ENCODE results near the gene RTL1.

Gene RTL1

DNA sequence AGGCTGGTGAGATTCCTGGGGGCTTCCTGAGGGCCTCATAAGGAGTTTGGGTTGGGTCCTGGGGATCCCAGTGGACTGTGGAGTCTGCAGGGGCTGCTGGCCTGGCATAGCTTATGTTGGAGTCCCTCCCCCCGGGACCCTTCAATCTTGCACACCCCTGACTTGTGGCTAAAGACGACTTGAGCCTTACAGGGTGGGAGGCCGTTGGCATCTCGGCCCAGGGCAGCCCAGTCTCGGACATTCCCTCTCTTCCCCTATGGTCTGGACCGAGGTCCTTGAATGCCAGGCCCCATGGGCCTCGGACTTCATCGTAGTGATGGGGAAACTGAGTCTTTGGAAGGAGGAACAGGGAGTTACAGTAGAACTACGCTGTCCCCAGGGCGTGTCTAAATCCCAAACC is 12.5 kb downstream of the RTL1 start:
- Histone ChIP-seq H3K4me3 (ENCODE audit: low read depth in 1 of 2, low read length in 2 of 2) (no peak overlapping the region), H3K27me3 (ENCODE audit: control insufficient read depth in 1 of 2, insufficient read depth in 2 of 2, low read length in 2 of 2) (no peaks in the 10 kb centered on the region)

DNA sequence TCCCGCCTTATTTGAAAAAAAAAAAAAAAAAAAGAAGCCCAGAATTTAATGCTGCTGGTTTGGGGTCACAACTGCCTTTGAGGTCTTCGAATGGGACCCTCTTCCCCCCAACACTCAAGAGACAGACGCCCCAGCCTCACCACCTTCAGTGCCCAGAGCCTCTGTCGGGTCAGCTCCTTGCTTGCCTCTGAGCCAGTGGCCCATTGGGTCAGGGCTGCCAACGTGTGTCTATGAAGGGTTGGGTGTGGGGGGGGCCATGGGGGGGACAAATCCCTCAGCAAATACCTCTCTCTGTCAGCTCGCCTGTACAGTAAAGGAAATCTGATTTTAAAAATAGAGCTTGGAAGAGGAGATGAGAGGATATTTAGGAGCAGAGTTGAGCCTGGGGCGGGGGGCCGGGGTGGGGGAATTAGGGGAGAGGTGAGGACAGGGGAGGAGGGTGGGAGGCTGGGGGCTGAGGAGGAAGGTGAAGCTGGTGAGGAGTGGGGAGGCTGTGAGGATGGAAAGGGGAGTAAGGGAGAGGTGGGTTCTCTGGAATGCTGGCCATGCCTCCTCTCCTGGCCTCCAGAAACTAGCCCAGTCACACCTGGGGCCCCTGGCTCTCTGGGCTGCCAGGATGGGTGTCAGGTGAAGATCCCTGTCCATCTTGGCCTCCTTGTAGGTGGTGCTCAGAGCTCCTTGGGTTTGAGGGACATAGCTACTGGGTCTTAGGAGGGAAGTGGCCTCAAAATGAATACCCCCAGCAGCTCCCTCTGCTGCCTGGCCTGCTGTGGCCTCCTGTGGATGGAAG is 13.3 kb downstream of the RTL1 start:
- H3K36me3 ChIP-seq (ENCODE audit: control insufficient read depth in 1 of 2, insufficient read depth in 2 of 2, low read length in 2 of 2) = no peaks in the 10 kb centered on the region
- no peaks in the 10 kb centered on the region for H3K27me3 ChIP-seq (ENCODE audit: control insufficient read depth in 1 of 2, insufficient read depth in 2 of 2, low read length in 2 of 2)
- no peak overlapping the region for H3K27ac ChIP-seq (ENCODE audit: low read depth, low read length)
- no peak overlapping the region for H3K4me3 ChIP-seq (ENCODE audit: low read depth in 1 of 2, low read length in 2 of 2)
- no peak overlapping the region for H3K9ac ChIP-seq (ENCODE audit: low read depth in 1 of 2, low read length in 2 of 2)
- H3K9me3 ChIP-seq (ENCODE audit: control insufficient read depth in 1 of 2, low read length in 2 of 2) = no peaks in the 10 kb centered on the region
- H3K4me1 ChIP-seq (ENCODE audit: control insufficient read depth in 1 of 2, insufficient read depth in 2 of 2, low read length in 2 of 2) = no peaks in the 10 kb centered on the region

More for the DNA sequence above, 12.5 kb downstream of the RTL1 start:
- H3K27ac ChIP-seq (ENCODE audit: low read depth, low read length) = no peak overlapping the region
- no peak overlapping the region for H3K9ac ChIP-seq (ENCODE audit: low read depth in 1 of 2, low read length in 2 of 2)
- H3K9me3 ChIP-seq (ENCODE audit: control insufficient read depth in 1 of 2, low read length in 2 of 2) = no peaks in the 10 kb centered on the region
- H3K4me1 ChIP-seq (ENCODE audit: control insufficient read depth in 1 of 2, insufficient read depth in 2 of 2, low read length in 2 of 2) = no peaks in the 10 kb centered on the region
- H3K36me3 ChIP-seq (ENCODE audit: control insufficient read depth in 1 of 2, insufficient read depth in 2 of 2, low read length in 2 of 2) = no peaks in the 10 kb centered on the region

- H3K9ac ChIP-seq (ENCODE audit: low read depth in 1 of 2, low read length in 2 of 2) = no peak overlapping the region
- H3K9me3 ChIP-seq (ENCODE audit: control insufficient read depth in 1 of 2, low read length in 2 of 2) = no peaks in the 10 kb centered on the region
- no peak overlapping the region for H3K4me3 ChIP-seq (ENCODE audit: low read depth in 1 of 2, low read length in 2 of 2)
- no peak overlapping the region for H3K27ac ChIP-seq (ENCODE audit: low read depth, low read length)
- H3K4me1 ChIP-seq (ENCODE audit: control insufficient read depth in 1 of 2, insufficient read depth in 2 of 2, low read length in 2 of 2) = no peaks in the 10 kb centered on the region
- H3K27me3 ChIP-seq (ENCODE audit: control insufficient read depth in 1 of 2, insufficient read depth in 2 of 2, low read length in 2 of 2) = no peaks in the 10 kb centered on the region
- no peaks in the 10 kb centered on the region for H3K36me3 ChIP-seq (ENCODE audit: control insufficient read depth in 1 of 2, insufficient read depth in 2 of 2, low read length in 2 of 2)
These were observed 13.9 kb downstream of the RTL1 start for GRCh38 chr14:100889641-100890040.

GRCh38 chr14:100888789-100889315 is 14.7 kb downstream of the RTL1 start:
- Histone ChIP-seq H3K9ac (ENCODE audit: low read depth in 1 of 2, low read length in 2 of 2) (no peak overlapping the region), H3K9me3 (ENCODE audit: control insufficient read depth in 1 of 2, low read length in 2 of 2) (no peaks in the 10 kb centered on the region), H3K4me3 (ENCODE audit: low read depth in 1 of 2, low read length in 2 of 2) (no peak overlapping the region), H3K36me3 (ENCODE audit: control insufficient read depth in 1 of 2, insufficient read depth in 2 of 2, low read length in 2 of 2) (no peaks in the 10 kb centered on the region), H3K27me3 (ENCODE audit: control insufficient read depth in 1 of 2, insufficient read depth in 2 of 2, low read length in 2 of 2) (no peaks in the 10 kb centered on the region), H3K27ac (ENCODE audit: low read depth, low read length) (no peak overlapping the region), H3K4me1 (ENCODE audit: control insufficient read depth in 1 of 2, insufficient read depth in 2 of 2, low read length in 2 of 2) (no peaks in the 10 kb centered on the region)

DNA sequence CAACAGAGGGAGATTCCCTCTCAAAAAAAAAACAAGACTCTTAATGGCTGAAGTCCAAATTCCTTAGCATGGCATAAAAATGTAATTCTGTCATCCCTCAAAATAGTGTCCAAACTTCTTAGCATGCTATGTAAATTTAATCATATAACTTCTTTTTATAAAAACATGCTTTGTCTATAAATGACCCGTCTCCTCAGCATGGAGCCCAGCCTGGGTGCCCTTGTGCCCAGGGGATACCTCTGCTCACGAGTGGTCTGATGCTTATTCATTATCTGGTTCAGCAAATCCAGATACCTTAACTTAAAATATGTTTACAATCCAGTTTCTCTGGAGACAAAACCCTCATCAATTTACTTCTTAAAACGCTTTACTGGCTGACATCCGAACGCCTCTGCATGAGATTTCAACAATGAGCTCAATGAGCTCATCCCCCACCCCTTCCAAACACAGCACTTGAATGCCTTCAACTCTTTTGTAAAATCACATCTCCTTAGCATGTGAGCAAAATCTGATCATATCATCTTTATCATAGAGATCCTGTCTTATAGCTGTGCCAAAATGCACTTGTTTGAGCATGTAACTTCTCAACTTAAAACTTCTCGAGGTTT is 15.7 kb downstream of the RTL1 start:
- no peak overlapping the region for H3K9ac ChIP-seq (ENCODE audit: low read depth in 1 of 2, low read length in 2 of 2)
- H3K4me1 ChIP-seq (ENCODE audit: control insufficient read depth in 1 of 2, insufficient read depth in 2 of 2, low read length in 2 of 2) = no peaks in the 10 kb centered on the region
- H3K27ac ChIP-seq (ENCODE audit: low read depth, low read length) = no peak overlapping the region
- H3K9me3 ChIP-seq (ENCODE audit: control insufficient read depth in 1 of 2, low read length in 2 of 2) = no peaks in the 10 kb centered on the region
- no peaks in the 10 kb centered on the region for H3K27me3 ChIP-seq (ENCODE audit: control insufficient read depth in 1 of 2, insufficient read depth in 2 of 2, low read length in 2 of 2)
- no peaks in the 10 kb centered on the region for H3K36me3 ChIP-seq (ENCODE audit: control insufficient read depth in 1 of 2, insufficient read depth in 2 of 2, low read length in 2 of 2)
- no peak overlapping the region for H3K4me3 ChIP-seq (ENCODE audit: low read depth in 1 of 2, low read length in 2 of 2)

DNA sequence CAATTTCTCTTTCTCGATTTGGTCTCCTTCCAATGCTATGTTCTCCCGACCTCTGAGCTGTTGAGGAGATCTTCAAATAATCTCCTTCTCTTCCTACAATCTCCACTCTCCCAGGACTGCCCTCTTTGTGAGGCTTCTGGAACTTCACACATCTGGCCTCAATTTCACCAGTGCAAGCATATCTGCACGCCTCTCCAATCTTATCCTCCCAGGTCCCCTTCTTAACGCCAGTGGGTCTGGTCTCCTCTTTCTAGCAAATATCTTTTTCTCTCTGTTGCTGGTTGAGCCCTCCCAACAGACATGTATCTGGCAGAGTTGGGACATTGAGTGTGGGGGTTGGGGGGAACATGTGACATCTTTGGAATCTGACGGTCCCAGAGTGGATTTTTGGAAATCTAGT is 17.9 kb downstream of the RTL1 start:
- Histone ChIP-seq H3K4me3 (ENCODE audit: low read depth in 1 of 2, low read length in 2 of 2) (no peak overlapping the region), H3K9me3 (ENCODE audit: control insufficient read depth in 1 of 2, low read length in 2 of 2) (peaks cover 0 to 3% of the 10 kb centered on the region in 2 donors), H3K27me3 (ENCODE audit: control insufficient read depth in 1 of 2, insufficient read depth in 2 of 2, low read length in 2 of 2) (no peaks in the 10 kb centered on the region), H3K4me1 (ENCODE audit: control insufficient read depth in 1 of 2, insufficient read depth in 2 of 2, low read length in 2 of 2) (no peaks in the 10 kb centered on the region), H3K36me3 (ENCODE audit: control insufficient read depth in 1 of 2, insufficient read depth in 2 of 2, low read length in 2 of 2) (no peaks in the 10 kb centered on the region), H3K9ac (ENCODE audit: low read depth in 1 of 2, low read length in 2 of 2) (no peak overlapping the region), H3K27ac (ENCODE audit: low read depth, low read length) (no peak overlapping the region)

DNA sequence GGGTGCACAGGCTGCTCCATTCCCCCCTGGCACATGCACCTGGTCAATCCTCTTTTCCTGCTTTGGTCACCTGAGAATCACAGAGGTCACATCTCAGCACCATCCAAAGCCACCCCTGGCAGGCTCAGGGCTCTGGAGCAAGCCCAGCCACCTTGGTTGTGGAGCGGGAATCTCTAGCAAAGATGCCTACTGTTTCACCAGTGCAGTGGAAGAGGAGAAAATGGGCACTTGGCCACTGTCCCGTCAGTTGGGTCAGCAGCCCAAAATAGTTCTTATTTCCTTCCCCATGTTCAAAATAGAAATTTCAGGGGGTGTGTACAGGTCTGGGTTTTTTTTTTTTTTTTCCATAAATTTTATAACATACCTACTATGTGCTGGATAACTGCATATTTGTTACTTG is 18.3 kb downstream of the RTL1 start:
- Histone ChIP-seq H3K9me3 (ENCODE audit: control insufficient read depth in 1 of 2, low read length in 2 of 2) (peaks cover 0 to 3% of the 10 kb centered on the region in 2 donors), H3K36me3 (ENCODE audit: control insufficient read depth in 1 of 2, insufficient read depth in 2 of 2, low read length in 2 of 2) (no peaks in the 10 kb centered on the region), H3K27ac (ENCODE audit: low read depth, low read length) (no peak overlapping the region), H3K4me3 (ENCODE audit: low read depth in 1 of 2, low read length in 2 of 2) (no peak overlapping the region), H3K9ac (ENCODE audit: low read depth in 1 of 2, low read length in 2 of 2) (no peak overlapping the region), H3K4me1 (ENCODE audit: control insufficient read depth in 1 of 2, insufficient read depth in 2 of 2, low read length in 2 of 2) (no peaks in the 10 kb centered on the region), H3K27me3 (ENCODE audit: control insufficient read depth in 1 of 2, insufficient read depth in 2 of 2, low read length in 2 of 2) (no peaks in the 10 kb centered on the region)

- H3K4me3 ChIP-seq (ENCODE audit: low read depth in 1 of 2, low read length in 2 of 2) = no peak overlapping the region
These were observed 19.1 kb downstream of the RTL1 start for GRCh38 chr14:100884456-100884855.

DNA sequence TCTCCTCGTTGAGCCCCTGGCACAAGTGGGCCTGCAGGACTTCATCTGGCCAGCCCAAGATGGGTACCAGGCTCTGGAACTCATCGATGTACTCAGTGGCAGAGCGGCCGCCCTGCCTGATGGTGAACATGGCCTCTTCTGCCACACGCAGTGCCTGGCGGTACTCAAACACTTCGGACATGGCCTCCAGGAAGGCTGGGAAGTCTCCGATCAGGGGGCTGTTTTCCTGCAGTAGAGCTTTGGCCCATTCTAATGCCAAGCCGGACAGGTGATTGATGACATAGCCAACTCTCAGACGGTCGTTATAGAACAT is 19.8 kb downstream of the RTL1 start:
- Histone ChIP-seq H3K36me3 (ENCODE audit: control insufficient read depth in 1 of 2, insufficient read depth in 2 of 2, low read length in 2 of 2) (no peaks in the 10 kb centered on the region), H3K27me3 (ENCODE audit: control insufficient read depth in 1 of 2, insufficient read depth in 2 of 2, low read length in 2 of 2) (peaks cover 0 to 3% of the 10 kb centered on the region in 2 donors), H3K4me3 (ENCODE audit: low read depth in 1 of 2, low read length in 2 of 2) (no peak overlapping the region), H3K4me1 (ENCODE audit: control insufficient read depth in 1 of 2, insufficient read depth in 2 of 2, low read length in 2 of 2) (no peaks in the 10 kb centered on the region), H3K9me3 (ENCODE audit: control insufficient read depth in 1 of 2, low read length in 2 of 2) (peaks cover 0 to 3% of the 10 kb centered on the region in 2 donors), H3K27ac (ENCODE audit: low read depth, low read length) (no peak overlapping the region), H3K9ac (ENCODE audit: low read depth in 1 of 2, low read length in 2 of 2) (no peak overlapping the region)

More at GRCh38 chr14:100884456-100884855, 19.1 kb downstream of the RTL1 start:
- Histone ChIP-seq H3K4me1 (ENCODE audit: control insufficient read depth in 1 of 2, insufficient read depth in 2 of 2, low read length in 2 of 2) (no peaks in the 10 kb centered on the region), H3K27me3 (ENCODE audit: control insufficient read depth in 1 of 2, insufficient read depth in 2 of 2, low read length in 2 of 2) (no peaks in the 10 kb centered on the region), H3K9me3 (ENCODE audit: control insufficient read depth in 1 of 2, low read length in 2 of 2) (peaks cover 0 to 3% of the 10 kb centered on the region in 2 donors), H3K27ac (ENCODE audit: low read depth, low read length) (no peak overlapping the region), H3K9ac (ENCODE audit: low read depth in 1 of 2, low read length in 2 of 2) (no peak overlapping the region), H3K36me3 (ENCODE audit: control insufficient read depth in 1 of 2, insufficient read depth in 2 of 2, low read length in 2 of 2) (no peaks in the 10 kb centered on the region)

DNA sequence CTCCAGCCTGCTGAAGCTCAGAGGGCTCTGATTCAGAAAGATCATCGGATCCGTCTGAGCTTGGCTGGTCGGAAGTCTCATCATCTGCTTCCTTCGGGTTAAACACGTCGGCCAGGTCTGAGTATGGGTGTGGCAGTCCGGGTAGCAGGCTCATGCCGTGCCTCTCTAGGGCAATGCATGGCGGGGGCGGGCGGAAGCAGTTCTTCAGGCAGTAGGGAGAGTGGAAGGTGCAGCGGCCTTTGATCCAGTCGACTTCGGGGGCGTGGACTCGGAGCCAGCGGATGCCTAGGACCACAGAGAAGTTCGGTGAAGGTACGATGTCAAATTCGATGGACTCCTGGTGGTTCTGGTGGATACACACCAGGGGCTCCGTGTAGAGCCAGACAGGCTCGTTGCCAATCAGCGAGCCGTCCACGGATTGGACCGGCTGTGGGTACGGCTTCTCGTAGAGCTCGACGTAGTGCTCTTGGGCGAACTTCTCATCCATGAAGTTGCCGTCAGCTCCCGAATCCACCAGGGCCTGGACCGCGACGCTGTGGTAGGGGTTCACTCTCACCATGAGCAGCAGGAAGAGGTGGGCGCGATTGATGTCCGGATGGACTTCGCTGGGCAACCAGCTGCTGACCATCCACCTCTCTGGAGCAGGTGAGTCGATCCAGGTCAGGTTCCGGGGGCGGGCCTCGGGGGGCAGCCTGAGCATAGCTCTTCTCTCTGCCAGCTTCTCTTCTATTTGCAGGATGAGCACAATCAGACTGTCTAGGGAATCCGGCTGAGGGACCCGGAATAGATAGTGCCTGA is 20.3 kb downstream of the RTL1 start:
- H3K36me3 ChIP-seq (ENCODE audit: control insufficient read depth in 1 of 2, insufficient read depth in 2 of 2, low read length in 2 of 2) = no peaks in the 10 kb centered on the region

More for the DNA sequence above, 20.3 kb downstream of the RTL1 start:
- H3K9ac ChIP-seq (ENCODE audit: low read depth in 1 of 2, low read length in 2 of 2) = no peak overlapping the region
- no peak overlapping the region for H3K4me3 ChIP-seq (ENCODE audit: low read depth in 1 of 2, low read length in 2 of 2)
- H3K4me1 ChIP-seq (ENCODE audit: control insufficient read depth in 1 of 2, insufficient read depth in 2 of 2, low read length in 2 of 2) = no peaks in the 10 kb centered on the region
- peaks cover 0 to 3% of the 10 kb centered on the region in 2 donors for H3K27me3 ChIP-seq (ENCODE audit: control insufficient read depth in 1 of 2, insufficient read depth in 2 of 2, low read length in 2 of 2)
- H3K9me3 ChIP-seq (ENCODE audit: control insufficient read depth in 1 of 2, low read length in 2 of 2) = peaks cover 0 to 3% of the 10 kb centered on the region in 2 donors
- no peak overlapping the region for H3K27ac ChIP-seq (ENCODE audit: low read depth, low read length)
